GM19099 (cell line): Measurements from ENCODE around the gene STN1.

Experiments
- POLR2A ChIP-seq: IDR thresholded peaks from 3 replicates; pipeline ENCODE4 v1.6.1; 2011; ENCODE audit warnings: low read depth; ENCODE audit not compliant: insufficient read length; ENCODE audit errors: extremely low read depth

STN1 gene

GRCh38 chr10:103933557-103934121 is 15.7 kb upstream of the STN1 start:
- TF ChIP-seq POLR2A = no peak

- TF ChIP-seq POLR2A = no peak
Measured at GRCh38 chr10:103932971-103933370, 15.0 kb upstream of the STN1 start.

- TF ChIP-seq POLR2A = no peak
Measured at GRCh38 chr10:103932271-103932670, 14.3 kb upstream of the STN1 start.

GRCh38 chr10:103931603-103932002 is 13.6 kb upstream of the STN1 start:
- TF ChIP-seq POLR2A = no peak

GRCh38 chr10:103930881-103931280 is 12.9 kb upstream of the STN1 start:
- no peak for TF ChIP-seq POLR2A

GRCh38 chr10:103930449-103930848 is 12.5 kb upstream of the STN1 start:
- no peak for TF ChIP-seq POLR2A

- no peak for TF ChIP-seq POLR2A
Measured at GRCh38 chr10:103929381-103929921, 11.5 kb upstream of the STN1 start.

GRCh38 chr10:103928784-103929183 is 10.8 kb upstream of the STN1 start:
- no peak for TF ChIP-seq POLR2A

- no peak for TF ChIP-seq POLR2A
Measured at GRCh38 chr10:103926722-103927319, 8.8 kb upstream of the STN1 start.

GRCh38 chr10:103925591-103925990 is 7.6 kb upstream of the STN1 start:
- no peak for TF ChIP-seq POLR2A

- no peak for TF ChIP-seq POLR2A
Measured at GRCh38 chr10:103923502-103923901, 5.5 kb upstream of the STN1 start.

GRCh38 chr10:103922659-103923058 is 4.7 kb upstream of the STN1 start:
- no peak for TF ChIP-seq POLR2A

GRCh38 chr10:103921750-103922195 is 3.8 kb upstream of the STN1 start:
- TF ChIP-seq POLR2A = no peak

GRCh38 chr10:103921248-103921647 is 3.3 kb upstream of the STN1 start:
- TF ChIP-seq POLR2A = no peak

- TF ChIP-seq POLR2A = no peak
Measured at GRCh38 chr10:103919648-103920025, 1.7 kb upstream of the STN1 start.

- no peak for TF ChIP-seq POLR2A
Measured at GRCh38 chr10:103917302-103918052, 507 bp downstream of the STN1 start.
